ENCODE results near the gene DGKZ. TPM values are rescaled to one million over a fixed set of nuclear protein-coding genes. Genes with fewer than 3 reads are reported as not detected.

Gene DGKZ
- total and polyA plus RNA-seq, 2 of the 13 experiments (the other 11 are each of a cell fraction or from before 2014, with no cell fraction given), result 15.8 to 20.7 TPM

DNA sequence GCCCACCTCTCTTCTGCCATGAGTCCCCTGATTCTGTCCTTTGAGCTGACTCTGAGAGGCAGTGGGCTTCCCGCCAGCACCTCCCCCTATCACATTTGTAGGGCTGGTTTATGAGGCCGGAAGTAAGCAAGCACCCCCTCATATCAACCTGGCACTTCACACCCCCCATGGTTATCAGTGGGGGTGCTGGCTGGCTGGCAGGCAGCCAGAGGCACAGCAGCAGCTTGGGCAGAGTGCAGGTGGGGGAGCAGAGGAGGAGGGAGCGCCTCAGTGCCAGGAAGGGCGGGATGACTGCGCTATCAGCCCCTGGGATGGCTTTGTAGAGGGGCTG, 67.2 kb downstream of the DGKZ start (continued):
- TF ChIP-seq, protein P1, sequence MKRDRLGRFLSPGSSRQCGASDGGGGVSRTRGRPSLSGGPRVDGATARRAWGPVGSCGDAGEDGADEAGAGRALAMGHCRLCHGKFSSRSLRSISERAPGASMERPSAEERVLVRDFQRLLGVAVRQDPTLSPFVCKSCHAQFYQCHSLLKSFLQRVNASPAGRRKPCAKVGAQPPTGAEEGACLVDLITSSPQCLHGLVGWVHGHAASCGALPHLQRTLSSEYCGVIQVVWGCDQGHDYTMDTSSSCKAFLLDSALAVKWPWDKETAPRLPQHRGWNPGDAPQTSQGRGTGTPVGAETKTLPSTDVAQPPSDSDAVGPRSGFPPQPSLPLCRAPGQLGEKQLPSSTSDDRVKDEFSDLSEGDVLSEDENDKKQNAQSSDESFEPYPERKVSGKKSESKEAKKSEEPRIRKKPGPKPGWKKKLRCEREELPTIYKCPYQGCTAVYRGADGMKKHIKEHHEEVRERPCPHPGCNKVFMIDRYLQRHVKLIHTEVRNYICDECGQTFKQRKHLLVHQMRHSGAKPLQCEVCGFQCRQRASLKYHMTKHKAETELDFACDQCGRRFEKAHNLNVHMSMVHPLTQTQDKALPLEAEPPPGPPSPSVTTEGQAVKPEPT (CRISPR knock-in tag; IDR thresholded peaks at IDR 0.05; ENCODE audit: low read depth), result no peak
- no peak for TF ChIP-seq CHD4 (IDR thresholded peaks at IDR 0.05; ENCODE audit: borderline replicate concordance, low read length)
- TF ChIP-seq ZFP1 (CRISPR knock-in tag; IDR thresholded peaks at IDR 0.05), result no peak
- TF ChIP-seq DMAP1 (CRISPR knock-in tag; IDR thresholded peaks at IDR 0.05), result no peak
- TF ChIP-seq ZNF720 (CRISPR knock-in tag; IDR thresholded peaks at IDR 0.05), result no peak
- TF ChIP-seq MIER2 (CRISPR knock-in tag; IDR thresholded peaks at IDR 0.05), result no peak
- no peak for TF ChIP-seq CHD2 (IDR thresholded peaks at IDR 0.05; ENCODE audit: low read depth, low read length)
- TF ChIP-seq ZNF782 (CRISPR knock-in tag; IDR thresholded peaks at IDR 0.05; ENCODE audit: borderline replicate concordance), result no peak
- TF ChIP-seq SKI (IDR thresholded peaks at IDR 0.05; ENCODE audit: partially characterized antibody), result no peak
- no peak for TF ChIP-seq YY1 (IDR thresholded peaks at IDR 0.05; ENCODE audit: insufficient read depth, insufficient replicate concordance, low read depth, low read length)
- TF ChIP-seq NKX3-1 (CRISPR knock-in tag; IDR thresholded peaks at IDR 0.05), result no peak

DNA sequence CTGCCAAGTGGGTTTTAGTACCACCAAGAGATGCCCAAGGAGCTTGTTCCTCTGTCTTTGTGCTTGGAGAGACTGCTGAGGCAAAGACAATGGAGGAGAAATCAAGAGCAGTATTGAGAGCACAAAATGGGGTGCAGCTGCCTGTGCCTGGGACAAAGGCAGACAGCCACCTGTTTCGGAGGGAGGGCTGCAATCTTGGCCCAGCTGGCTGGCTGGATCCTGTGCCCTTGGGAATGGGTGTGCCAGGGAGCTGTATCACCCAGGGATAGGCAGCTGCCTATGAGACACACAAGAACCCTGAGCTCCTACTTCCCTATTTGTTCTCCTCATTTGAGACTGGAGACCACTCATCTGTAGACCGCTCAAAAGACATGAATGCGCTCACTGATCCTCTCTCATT, 67.6 kb downstream of the DGKZ start:
- BruUV-seq (replicated peaks), result no TSS peak
- no peak for TF ChIP-seq PHB2 (IDR thresholded peaks at IDR 0.05; ENCODE audit: partially characterized antibody)
- no peak for TF ChIP-seq MAZ (IDR thresholded peaks at IDR 0.05; ENCODE audit: borderline replicate concordance, low read depth, low read length)
- TF ChIP-seq MAZ (CRISPR knock-in tag; IDR thresholded peaks at IDR 0.05; ENCODE audit: low read depth), result no peak
- no peak for TF ChIP-seq ZNF563 (CRISPR knock-in tag; IDR thresholded peaks at IDR 0.05)
- no peak for TF ChIP-seq RCOR2 (CRISPR knock-in tag; IDR thresholded peaks at IDR 0.05)
- no peak for TF ChIP-seq KLF12 (CRISPR knock-in tag; IDR thresholded peaks at IDR 0.05; ENCODE audit: borderline replicate concordance)
- no peaks in the 10 kb centered on the region for H3K9me3 ChIP-seq (ENCODE audit: low read length)
- 67% methylated on average over 3 of the region's 3 CpGs for WGBS (ENCODE audit: low lambda C conversion rate)
- ATAC-seq (no peak), FAIRE-seq (no peak), DNase-seq (ENCODE audit: low spot score) (no peak)
- 0 out of 2 replicates have a peak, but pooled peaks cover 5% of the 10 kb centered on the region for H4K20me1 ChIP-seq (ENCODE audit: insufficient read depth, low read length)
- no peak overlapping the region for H3K4me2 ChIP-seq (ENCODE audit: low read depth, low read length)
- H3K9ac ChIP-seq (ENCODE audit: insufficient read depth, low read depth, low read length), result no peak overlapping the region
- H3K79me2 ChIP-seq (ENCODE audit: insufficient read depth, low read length), result no peaks in the 10 kb centered on the region
- no peak overlapping the region for H3K4me3 ChIP-seq (replicated peaks in 1 of 3; ENCODE audit: insufficient read depth in 1 of 3, low read depth in 2 of 3, low read length in 3 of 3)
- peaks cover 37 to 75% of the 10 kb centered on the region in 2 experiments for H3K36me3 ChIP-seq (replicated peaks in 1 of 2; ENCODE audit: control insufficient read depth in 1 of 2, insufficient read depth in 2 of 2, low read length in 2 of 2)
- H2AFZ ChIP-seq (ENCODE audit: low read length), result no peak overlapping the region
- intact Hi-C loops (cut with micrococcal nuclease; ENCODE audit: unreplicated experiment) (no loop called here), in situ Hi-C loops (cut with HindIII; ENCODE audit: extremely low pct_ligation_motif_present, low pct_unique_long_range_greater_than_20kb) (no loop called here)
- no peak overlapping the region for H3K27ac ChIP-seq (ENCODE audit: extremely low read length, insufficient read depth, low read length)
- no peaks in the 10 kb centered on the region for H3K27me3 ChIP-seq (ENCODE audit: control insufficient read depth in 1 of 2, insufficient read depth in 2 of 2, low read length in 2 of 2)
- CTCF ChIA-PET (ENCODE audit: low intra/inter-chr PET ratio, low total read pairs), result no interaction called here
- H3K4me1 ChIP-seq (ENCODE audit: insufficient read depth, low read length), result peaks cover 16% of the 10 kb centered on the region
- POLR2A ChIA-PET, result no interaction called here

Data from HepG2 (cell line).